ENCODE results near the gene DNAJB6. TPM values are rescaled to one million over a fixed set of nuclear protein-coding genes. Genes with fewer than 3 reads are reported as not detected.

DNAJB6 gene
- polyA plus RNA-seq (ENCODE audit: insufficient read length in 4 of 4) = 100 to 1,000 TPM; 151 to 175 (median 167) TPM

DNA sequence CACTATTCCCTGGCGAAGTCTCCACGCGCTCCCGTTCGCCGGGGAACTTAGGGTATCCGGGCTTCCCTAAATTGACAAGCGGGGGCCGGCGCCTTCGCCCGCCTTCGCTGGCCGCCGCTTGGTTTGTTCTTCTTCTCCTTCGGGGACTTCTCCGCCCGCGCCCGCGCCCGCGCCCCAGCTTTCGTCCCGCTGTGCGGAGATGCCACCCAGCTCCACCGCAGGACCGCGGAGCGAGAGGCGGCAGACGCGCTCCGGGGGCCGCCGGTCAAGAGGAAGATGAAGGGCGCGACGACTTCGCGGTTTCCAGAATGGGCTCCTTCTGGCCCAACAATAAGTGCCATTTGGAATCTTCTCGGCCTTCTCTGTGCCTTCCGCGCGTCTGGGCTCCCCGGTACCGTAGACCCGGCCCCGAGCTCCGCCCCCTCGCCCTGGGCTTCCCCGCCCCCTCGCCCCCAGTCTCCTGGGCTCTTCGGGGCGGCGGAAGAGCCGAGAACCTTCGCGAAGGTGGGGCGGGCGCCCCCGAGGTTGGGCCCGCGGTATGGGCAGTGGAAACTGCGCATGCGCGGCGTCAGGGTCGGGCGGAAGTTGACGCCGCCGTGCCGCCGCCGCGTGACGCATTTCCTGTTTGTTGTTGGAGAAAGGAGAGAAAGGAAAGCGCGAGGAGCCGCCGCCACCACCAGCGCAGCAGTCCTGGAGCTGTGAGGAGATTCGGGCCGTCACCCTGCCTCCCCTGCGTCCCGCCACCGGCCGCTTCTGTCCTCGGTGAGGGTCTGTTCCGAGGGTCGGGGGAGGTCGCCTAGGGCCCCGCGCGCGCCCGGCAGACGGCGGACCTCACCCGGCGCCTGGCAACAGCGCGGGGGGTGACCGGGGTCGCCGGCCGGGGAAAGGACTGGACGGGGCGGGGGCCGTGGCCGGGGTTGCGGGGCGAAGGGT, at the start of gene DNAJB6:
Gene DNAJB6, plus strand, starts transcription at position 622 of the 933 bp plus-strand sequence. CDS start 21,569 bp downstream, outside the sequence.
- peak; percentile 85 to 92 (median 88) for DNase-seq (ENCODE audit: low read depth in 4 of 4, low spot score in 3 of 4)

DNA sequence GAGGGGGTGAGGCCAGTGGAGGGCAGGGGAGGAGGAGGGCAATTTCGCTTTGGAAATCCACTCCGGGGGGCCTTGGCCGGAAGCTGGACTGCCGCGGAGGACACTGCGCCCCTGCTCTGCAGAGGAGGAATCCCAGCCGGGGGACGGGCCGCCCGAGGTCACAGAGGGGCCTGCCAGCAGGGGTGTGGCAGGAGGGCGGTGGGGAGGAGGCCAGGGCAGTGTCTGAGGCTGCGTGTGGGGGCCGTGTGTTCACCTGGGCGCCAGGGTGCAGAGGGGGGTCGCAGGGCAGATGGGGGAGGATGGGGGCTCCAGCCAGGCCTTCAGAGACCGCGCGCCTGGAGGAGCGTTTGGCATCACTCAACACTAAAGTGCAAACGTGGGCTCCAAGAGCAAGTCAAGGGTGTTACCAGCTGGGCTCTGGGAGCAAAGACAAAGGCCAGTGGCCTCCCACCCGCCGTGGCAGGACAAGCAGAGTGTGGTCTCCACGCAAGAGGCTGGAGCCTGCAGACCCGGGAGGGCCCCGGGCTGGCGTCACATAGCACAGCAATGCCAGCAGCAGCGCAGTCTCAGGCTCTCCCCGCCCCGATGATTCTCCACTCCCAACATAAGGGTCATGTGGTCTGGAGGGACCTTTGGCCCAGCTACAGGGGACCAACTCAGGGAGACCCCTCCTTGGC, 45.3 kb upstream of the DNAJB6 start:
- DNase-seq (ENCODE audit: low read depth in 4 of 4, low spot score in 3 of 4) = no peak

DNA sequence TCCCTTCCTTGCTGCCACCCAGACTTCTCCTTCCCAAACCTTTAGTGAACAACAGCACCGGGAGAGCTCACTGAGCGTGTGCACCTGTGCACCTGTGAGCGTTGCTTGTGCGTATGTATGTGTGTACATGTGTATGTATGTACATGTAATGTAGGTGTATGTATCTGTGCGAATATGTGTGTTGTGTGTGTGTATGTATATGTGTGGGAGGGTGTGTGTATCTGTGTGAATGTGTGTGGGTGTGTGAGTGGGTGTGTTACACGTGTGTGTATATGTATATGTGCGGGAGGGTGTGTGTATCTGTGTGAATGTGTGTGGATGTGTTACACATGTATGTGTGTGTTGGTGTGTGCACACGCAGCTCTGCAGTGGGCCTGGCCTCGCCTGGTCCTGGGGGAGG, 44.5 kb upstream of the DNAJB6 start:
- no peak for DNase-seq (ENCODE audit: low read depth in 4 of 4, low spot score in 3 of 4)

DNA sequence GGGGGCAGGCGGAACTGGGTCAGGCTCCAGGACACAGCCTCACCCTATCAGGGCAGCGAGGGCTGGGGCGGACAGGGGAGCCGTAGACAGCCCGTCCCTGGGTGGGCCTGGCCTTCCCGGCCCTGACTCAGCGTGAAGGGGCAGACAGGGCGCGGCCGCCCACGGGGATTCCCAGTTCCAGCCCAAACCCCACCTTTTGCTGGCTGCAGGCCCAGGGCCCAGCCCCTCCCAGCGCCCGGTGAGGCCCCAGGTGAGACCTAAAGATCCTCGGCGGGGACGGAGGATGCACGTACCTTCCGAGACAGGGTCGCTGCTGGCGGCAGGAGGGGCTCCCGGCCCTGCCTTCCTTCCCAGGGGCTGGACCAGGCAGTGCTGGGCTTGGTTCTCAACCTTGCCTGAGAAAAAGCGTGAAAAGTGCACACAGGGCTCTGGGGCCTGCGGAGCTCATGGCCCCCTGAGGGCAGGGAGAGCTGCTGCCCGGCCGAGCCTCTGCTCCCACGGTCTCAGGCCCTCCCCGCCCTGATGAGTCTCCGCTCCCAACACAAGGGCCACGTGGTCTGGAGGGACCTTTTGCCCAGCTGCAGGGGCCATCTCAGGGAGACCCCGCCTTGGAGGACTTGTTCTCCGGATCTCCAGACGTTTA, 43.9 kb upstream of the DNAJB6 start:
- no peak for DNase-seq (ENCODE audit: low read depth in 4 of 4, low spot score in 3 of 4)

DNA sequence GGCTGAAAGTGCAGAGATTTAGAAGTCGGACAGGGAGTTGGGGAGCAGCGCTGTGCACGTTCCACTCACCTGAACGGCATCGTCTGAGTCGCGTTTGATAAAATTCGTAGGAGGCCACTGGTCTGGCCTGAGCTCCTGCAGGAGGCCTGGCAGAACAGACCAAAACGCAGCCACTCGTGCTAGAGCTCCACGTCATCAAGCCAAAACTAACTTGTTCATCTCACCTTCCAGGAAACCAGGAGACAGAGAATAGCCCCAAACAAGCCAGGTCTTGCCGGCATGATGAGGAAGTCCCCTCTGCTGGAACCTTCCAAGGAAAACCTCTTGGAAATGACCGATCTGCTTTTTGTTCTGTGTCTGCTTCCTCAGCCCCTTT, 43.4 kb upstream of the DNAJB6 start:
- DNase-seq (ENCODE audit: low read depth in 4 of 4, low spot score in 3 of 4) = no peak

DNA sequence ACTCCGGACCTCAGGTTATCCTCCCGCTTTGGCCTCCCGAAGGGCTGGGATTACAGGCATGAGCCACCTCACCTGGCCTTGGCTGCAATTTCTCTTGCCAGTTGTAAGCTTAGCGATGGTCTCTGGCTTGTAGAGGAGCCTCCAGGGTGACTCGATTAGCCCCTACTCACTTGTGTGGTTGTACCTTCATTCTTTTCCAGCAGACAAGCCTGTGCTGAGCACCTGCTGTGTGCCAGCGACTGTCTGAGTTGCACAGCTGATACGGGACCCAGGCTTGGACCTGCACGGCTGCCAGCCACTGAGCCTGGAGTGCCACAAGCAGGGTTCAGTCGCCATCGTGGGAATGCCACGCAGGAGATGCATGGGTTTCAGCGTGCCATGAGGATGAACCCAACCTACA, 42.0 kb upstream of the DNAJB6 start:
- no peak for DNase-seq (ENCODE audit: low read depth in 4 of 4, low spot score in 3 of 4)

DNA sequence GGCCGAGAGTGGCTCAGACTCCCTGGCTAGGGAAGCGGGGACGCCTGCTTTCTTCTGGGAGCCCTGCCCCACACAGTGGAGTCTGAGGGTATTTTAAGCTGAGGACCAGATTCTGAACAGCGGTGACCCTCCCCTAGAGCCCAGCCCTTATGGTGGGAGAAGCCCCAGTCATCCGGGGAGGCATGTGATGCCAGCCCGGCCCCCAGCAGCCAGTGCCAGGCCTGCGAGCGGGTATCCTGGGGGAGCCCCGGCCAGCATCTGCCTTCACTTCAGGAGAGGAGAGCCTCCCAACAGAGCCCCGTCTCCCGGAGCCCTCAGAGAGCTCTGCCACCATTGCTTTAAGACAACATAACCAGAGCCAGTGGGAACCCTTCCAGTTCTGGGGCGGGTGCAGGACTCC, 41.5 kb upstream of the DNAJB6 start:
- no peak for DNase-seq (ENCODE audit: low read depth in 4 of 4, low spot score in 3 of 4)

DNA sequence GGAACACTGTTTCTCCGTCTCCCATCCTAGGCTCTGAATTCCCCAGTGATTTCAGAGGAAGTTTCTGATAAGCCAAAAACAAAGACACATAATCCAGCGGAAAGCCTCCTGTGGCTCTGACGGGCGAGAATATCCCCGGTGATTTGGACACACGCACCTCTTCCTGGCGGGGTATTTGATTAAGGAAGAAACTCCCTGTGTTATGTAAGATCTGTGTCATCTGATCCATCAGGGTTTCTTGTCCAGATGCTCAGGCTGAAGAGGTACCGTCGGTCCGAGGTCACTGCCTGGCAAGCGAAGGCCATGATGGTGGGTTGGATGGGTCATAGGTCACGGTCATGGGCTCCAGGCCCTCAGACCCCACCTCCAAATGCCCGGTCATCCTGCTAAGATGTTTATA, 39.6 kb upstream of the DNAJB6 start:
- DNase-seq (ENCODE audit: low read depth in 4 of 4, low spot score in 3 of 4) = no peak

DNA sequence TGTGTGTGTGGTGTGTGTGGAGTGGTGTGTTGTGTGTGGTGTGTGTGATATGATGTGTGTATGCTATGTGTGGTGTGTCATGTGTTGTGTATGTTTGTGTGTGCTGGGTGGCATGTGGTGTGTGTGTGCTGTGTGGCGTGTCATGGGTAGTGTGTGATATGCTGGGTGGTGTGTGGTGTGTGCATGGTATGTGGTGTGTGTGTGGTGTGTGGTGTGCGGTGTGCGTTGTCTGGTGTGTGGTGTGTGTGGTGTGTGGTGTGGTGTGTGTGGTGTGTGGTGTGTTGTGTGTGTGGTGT, 37.5 kb upstream of the DNAJB6 start:
- DNase-seq (ENCODE audit: low read depth in 4 of 4, low spot score in 3 of 4) = no peak

DNA sequence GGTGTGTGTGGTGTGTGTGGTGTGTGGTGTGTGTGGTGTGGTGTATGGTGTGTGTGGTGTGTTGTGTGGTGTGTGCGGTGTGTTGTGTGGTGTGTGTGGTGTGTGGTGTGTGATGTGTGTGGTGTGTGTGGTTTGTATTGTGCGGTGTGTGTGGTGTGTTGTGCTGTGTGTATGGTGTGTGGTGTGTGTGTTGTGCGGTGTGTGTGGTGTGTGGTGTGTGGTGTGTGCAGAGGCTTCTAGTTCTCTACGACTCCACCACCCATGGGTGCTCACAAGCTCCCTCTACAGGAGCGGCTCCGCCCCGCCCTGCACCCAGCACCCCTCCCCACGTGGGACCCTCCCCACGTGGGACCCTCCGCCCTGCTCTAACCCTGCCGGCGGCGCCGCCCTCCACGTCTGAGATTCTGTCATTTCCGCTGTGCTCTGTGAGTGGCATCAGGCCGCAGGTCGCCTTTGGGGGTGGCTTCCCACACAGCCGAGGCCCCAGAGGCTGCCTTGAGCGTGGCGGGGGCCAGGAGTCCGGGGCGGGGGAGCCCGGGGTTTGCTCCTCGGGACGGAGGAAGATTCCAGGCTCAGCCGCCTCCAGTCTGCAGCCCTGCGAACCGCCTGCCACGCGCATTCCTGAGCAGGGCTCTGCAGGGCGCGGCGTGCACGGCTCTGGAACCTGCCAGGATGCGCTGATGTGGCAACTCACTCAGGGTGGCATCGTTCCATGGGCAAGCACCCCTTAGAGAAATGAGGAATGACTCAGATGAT, 37.0 kb upstream of the DNAJB6 start:
- DNase-seq (ENCODE audit: low read depth in 4 of 4, low spot score in 3 of 4) = no peak

DNA sequence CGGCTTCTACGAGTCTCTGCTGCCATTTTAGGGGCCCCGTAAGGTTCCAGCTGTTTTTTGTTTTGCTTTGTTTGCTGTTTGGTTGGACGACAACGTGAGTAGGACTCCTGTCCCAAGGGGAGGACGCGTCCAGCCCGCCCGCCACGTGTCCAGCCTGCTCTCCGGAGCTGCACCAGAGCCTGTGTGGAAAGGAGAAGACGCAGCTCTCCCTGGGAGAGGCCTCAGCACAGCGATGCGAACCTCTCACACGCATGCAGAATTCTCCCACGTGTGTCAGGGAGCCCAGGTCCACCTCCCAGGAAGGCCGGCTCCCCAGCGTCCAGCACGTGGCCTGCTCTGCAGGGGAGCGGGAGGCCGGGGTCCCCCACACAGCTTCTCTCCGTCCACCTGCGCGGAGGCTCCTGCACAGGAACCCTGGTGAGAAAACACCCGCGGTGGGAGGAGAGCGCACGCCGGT, 36.4 kb upstream of the DNAJB6 start:
- DNase-seq (ENCODE audit: low read depth in 4 of 4, low spot score in 3 of 4) = no peak

DNA sequence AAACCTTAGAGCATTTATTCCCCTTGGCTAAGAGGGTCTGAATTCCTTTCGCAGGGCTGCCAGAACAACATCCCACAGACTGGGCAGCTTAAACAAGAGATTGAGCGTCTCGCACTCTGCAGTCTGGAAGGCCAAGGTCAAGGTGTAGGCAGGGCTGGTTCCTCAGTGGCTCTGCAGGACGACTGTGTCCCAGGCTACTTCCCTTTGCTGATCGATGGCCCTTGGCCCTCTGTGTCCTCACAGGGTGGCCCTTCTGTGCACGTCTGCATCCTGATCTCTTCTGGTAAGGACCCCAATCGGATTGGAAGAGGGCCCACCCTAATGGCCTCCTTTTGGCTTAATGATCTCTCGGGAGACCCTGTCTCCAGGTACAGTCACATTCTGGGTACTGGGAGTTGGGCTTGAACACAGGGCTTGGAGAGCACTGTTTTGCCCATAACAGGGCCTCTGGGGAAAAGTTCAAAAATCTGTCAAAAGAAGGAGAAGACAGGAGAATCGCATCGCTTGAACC, 35.1 kb upstream of the DNAJB6 start:
- no peak for DNase-seq (ENCODE audit: low read depth in 4 of 4, low spot score in 3 of 4)

DNA sequence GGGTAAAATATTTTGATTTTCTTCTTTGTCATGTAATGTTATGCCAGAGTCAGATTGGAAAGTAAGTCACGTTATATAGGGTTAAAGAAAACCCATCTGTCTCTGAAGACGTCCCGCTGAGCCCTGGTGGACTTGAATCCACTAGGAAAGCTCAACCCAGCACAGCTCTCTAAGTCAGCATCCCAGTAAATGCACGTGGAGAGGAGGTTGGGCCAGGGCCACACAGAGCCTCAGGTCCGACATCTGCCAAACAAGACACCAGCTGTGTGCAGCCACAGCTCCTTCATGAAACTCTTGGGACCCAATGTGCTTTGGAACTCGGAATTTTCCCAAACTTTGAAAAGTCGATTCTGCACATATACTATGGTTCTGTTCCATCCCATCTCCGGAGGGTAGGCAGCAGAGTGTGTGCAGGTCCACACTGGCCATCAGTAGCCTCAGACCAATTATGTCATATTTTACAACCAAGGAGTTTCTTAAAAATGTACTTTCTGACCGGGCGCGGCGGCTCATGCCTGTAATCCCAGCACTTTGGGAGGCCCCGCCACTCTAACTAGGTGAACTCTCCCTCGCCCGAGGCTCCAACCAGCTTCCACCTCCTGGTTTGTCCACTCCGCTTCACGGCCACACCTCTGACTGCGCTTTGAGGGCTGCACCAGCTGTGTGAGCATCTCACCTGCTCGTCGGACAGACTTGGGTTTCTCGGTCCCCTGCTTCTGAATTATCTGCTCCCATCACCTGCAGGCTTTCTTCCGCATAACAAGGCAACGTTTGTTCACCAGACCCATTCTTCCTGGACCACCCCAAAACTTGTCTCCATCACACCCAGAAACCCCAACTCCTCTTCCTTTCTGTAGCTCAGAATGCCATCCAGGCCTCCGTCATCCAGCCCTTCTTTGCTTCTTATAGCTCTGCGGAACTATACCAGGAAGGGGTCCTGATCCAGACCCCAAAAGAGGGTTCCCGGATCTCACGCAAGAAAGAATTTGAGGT, 29.7 kb upstream of the DNAJB6 start:
- DNase-seq (ENCODE audit: low read depth in 4 of 4, low spot score in 3 of 4) = no peak

DNA sequence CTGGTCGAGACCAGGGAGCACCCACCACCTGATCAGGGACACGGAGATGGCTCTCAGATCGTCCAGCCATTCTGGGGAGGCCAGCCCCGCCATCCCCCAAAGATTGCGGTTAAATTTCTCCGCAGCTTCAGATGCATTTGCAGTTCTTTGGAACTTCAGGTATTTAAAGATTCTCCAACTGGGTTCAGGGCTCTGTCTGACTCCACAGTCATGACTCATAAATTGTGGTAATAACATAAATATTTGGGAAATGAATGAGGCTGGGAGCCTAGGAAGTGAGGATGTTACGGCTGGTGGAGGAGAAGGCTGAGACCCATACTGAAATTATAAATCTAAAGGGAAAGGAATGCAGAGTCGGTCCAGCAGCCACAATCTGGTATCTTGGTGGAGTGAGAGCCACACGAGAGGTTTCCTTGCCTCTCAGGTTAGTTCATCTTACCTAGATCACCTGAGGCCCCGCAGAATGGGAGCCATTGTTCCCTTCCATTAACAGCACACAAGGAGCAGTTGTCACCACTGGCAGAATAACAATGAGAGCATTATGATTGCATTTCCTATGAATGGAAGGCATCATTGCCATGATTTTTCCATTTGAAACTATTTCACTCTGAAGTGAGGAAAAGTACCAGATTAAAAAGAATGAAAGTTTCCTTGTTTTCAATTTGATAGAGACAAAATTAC, 26.7 kb upstream of the DNAJB6 start:
- DNase-seq (ENCODE audit: low read depth in 4 of 4, low spot score in 3 of 4) = no peak

DNA sequence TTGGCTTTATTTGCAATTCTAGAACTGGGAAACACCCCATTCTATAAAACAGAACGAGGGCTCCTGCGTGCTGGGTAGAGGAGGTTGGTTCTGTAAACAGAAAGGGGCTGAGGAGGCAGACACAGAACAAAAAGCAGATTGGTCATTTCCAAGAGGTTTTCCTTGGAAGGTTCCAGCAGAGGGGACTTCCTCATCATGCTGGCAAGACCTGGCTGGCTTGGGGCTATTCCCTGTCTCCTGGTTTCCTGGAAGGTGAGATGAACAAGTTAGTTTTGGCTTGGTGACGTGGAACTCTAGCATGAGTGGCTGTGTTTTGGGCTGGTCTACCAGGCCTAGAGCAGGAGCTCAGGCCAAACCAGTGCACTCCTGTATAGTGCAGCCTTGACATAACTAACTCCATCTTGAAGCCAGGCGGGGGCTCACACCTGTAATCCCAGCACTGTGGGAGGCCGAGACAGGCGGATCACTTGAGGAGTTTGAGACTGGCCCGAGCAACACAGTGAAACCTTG, 26.1 kb upstream of the DNAJB6 start:
- DNase-seq (ENCODE audit: low read depth in 4 of 4, low spot score in 3 of 4) = no peak

DNA sequence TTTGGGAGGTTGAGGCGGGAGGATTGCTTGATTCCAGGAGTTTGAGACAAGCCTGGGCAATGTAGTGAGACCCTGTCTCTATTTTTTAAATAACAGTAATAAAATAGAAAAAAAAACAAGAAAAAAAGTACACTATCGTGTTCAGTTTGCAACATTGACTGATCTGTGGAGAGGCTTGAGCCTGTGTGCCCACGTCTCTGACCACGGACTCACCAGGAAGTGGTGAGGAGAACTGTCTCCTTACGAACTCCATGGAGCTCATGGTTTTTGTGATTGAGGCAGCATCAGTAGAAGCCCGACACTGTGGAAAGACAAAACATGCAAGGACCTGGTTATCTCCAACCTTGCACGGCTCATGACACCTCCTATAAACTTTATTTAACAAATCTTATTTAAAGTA, 23.9 kb upstream of the DNAJB6 start:
- DNase-seq (ENCODE audit: low read depth in 4 of 4, low spot score in 3 of 4) = no peak

DNA sequence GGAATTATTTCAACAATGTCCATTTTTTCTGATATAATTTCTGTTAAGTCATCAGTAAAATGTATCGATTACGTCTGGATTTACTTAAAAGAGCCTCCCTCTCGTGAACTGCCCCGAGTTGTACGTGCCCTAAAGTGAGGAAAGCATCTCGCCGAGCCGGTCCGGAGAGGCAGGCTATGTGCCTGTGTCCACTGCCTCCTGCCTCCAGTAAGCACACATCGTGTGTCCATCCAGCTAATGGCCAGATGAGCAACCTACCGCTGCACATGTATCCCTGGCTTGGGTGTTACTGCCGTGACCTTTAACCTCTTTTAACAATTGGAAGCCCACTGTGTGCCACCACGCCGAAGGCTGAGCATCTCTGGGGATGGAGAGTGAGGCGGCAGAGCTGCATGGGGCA, 23.2 kb upstream of the DNAJB6 start:
- no peak for DNase-seq (ENCODE audit: low read depth in 4 of 4, low spot score in 3 of 4)

DNA sequence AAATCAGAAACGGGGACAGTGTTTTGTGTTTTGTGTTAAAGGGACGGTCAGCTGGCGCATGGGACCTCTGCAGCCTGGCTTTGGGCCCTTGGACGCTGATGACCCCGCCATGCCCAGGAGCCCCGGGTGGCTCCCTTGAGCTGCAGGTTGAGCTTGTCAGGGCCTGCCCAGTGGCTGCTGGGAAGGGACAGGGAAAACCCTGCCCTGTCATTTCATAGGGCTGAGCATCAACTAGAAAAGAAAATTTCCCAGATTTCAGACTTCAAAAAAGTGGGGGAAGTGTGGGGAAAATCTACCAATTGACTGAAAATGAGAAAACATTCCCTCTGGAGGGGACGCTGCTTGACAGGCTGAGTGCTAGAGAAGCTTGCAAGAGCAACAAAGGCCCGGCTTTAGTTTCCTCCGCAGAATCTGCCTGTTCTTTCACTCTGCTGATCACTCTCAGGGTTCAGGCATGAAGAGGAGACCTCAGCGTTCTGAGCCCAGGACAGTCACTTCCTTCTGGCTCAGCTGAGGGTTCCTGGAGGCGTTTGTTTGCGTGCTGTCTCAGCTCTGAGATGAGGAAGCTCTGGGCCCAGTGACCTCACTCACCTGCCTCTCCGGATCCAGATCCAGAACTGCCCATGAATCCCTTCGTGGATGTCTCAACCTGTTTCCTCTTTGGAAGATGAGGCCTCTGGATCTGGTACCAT, 18.6 kb upstream of the DNAJB6 start:
- DNase-seq (ENCODE audit: low read depth in 4 of 4, low spot score in 3 of 4) = no peak
